Esophagus (tissue), 2 donors: ENCODE results near the gene ABI3BP. TPM values are rescaled to one million over a fixed set of nuclear protein-coding genes. Genes with fewer than 3 reads are reported as not detected.
A peak's percentile ranks its signal among the peaks of the same experiment; 100 is the strongest.

Experiments used
- H3K27ac ChIP-seq, 2 donors: one replicate each; pipeline ENCODE4 v1.5.1; 2013; ENCODE audit warnings: low read depth in 2 of 2, mild to moderate bottlenecking in 2 of 2, inconsistent platforms in 1 of 2, low read length in 1 of 2, moderate library complexity in 1 of 2
- H3K27me3 ChIP-seq, 2 donors: one replicate each; pipeline ENCODE4 v1.6.1; 2013; ENCODE audit warnings: low read length in 2 of 2, control low read depth in 1 of 2, mild to moderate bottlenecking in 1 of 2; ENCODE audit not compliant: insufficient read depth in 2 of 2, control insufficient read depth in 1 of 2
- H3K36me3 ChIP-seq, 2 donors: one replicate each; pipeline ENCODE4 v1.6.1; 2013; ENCODE audit warnings: low read length in 1 of 2; ENCODE audit not compliant: control insufficient read depth in 2 of 2, insufficient read depth in 2 of 2
- H3K4me1 ChIP-seq, 2 donors: one replicate each; pipeline ENCODE4 v1.6.1; 2013; ENCODE audit warnings: low read length in 1 of 2; ENCODE audit not compliant: control insufficient read depth in 2 of 2, insufficient read depth in 2 of 2
- H3K4me3 ChIP-seq, 2 donors: one replicate each; pipeline ENCODE4 v1.5.1; 2013; ENCODE audit warnings: low read length in 2 of 2, mild to moderate bottlenecking in 2 of 2, low read depth in 1 of 2, moderate library complexity in 1 of 2
- H3K9me3 ChIP-seq, 2 donors: one replicate each; pipeline ENCODE4 v1.6.1; 2013; ENCODE audit warnings: mild to moderate bottlenecking in 2 of 2, low read depth in 1 of 2, low read length in 1 of 2, moderate library complexity in 1 of 2; ENCODE audit not compliant: control insufficient read depth in 2 of 2, insufficient read depth in 1 of 2
- WGBS, 2 donors: extraction: QIAGEN DNeasy Blood & Tissue Kit; methylation state at CpG; one replicate each; pipeline ENCODE4 v1.1.7; 2013; 5-methylcytosine and 5-hydroxymethylcytosine counted together
- polyA plus RNA-seq, 2 donors: library from polyadenylated mRNA; stranded (reverse); fragments of 200-250 nt; gene quantifications; one replicate each; pipeline ENCODE4 v1.2.3, GENCODE V29; 2013
- donor health status: healthy with polysubstance abuse.
- donor health status: Bipolar disorder and iron deficiency.

The ABI3BP gene, protein sequence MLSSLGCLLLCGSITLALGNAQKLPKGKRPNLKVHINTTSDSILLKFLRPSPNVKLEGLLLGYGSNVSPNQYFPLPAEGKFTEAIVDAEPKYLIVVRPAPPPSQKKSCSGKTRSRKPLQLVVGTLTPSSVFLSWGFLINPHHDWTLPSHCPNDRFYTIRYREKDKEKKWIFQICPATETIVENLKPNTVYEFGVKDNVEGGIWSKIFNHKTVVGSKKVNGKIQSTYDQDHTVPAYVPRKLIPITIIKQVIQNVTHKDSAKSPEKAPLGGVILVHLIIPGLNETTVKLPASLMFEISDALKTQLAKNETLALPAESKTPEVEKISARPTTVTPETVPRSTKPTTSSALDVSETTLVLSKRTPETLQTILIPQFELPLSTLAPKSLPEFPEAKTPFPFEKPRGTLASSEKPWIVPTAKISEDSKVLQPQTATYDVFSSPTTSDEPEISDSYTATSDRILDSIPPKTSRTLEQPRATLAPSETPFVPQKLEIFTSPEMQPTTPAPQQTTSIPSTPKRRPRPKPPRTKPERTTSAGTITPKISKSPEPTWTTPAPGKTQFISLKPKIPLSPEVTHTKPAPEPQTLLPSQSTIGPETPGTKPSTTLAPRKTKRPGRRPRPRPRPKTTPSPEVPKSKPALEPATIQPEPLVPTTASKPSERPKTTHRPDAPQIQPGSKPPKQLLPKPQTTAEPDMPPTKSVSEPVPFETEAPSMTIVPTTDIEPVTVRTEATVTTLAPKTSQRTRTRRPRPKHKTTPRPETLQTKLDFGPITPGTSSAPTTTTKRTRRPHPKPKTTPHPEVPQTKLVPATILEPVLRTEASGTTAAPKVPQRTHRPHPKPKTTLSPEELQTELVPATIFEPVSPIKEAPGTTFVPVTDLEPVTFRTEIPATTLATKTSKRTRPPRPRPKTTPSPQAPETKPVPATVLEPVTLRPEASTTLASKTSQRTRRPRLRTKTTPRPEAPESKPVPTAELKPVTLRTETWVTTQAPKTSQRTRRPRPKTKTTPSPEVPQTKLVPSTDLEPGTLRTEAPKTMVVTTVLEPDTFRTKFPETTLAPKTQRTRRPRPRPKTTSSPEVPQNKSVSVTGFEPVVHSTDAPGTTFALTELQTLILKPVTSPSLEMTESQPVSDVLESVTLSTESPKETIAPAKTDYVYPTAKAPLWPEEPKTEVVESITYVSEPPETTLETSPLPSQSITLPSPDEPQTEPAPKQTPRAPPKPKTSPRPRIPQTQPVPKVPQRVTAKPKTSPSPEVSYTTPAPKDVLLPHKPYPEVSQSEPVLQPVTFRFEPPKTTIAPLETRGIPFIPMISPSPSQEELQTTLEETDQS (N-terminal part only)
- 1 to 10 TPM; 2.1 to 4.0 TPM for polyA plus RNA-seq

DNA sequence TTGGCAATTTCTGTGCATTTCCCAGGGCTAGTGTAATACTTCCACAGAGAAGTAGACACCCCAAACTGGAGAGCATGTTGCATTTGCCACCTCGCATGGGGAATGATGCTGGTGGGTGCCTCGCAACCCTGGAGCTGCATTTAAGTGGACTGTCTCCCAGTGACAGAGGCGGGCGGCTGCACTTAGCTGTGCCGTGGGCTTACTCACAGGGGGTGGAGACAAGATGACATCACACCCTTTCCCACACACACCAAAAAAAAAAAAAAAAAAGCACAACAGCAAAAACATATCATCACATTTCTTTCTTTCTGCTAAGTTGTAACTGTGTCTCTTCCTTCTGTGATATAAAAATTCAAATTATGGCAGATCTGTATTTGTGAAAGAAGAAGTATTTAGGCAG is at the start of gene ABI3BP:
TSS of gene ABI3BP (minus strand) at position 113 of the 400 bp plus-strand sequence. CDS start at position 76, 37 bp downstream.
- H3K9me3 ChIP-seq = no peaks in the 10 kb centered on the region
- no peaks in the 10 kb centered on the region for H3K27me3 ChIP-seq
- 11 to 29% methylated on average over 5 of the region's 5 CpGs for WGBS, 2 donors
- H3K4me1 ChIP-seq = no peaks in the 10 kb centered on the region
- H3K4me3 ChIP-seq = peak within 1 kb of the TSS; percentile 24 to 43
- no peaks in the 10 kb centered on the region for H3K36me3 ChIP-seq
- H3K27ac ChIP-seq = peak within 1 kb of the TSS; percentile 66 to 70

GRCh38 chr3:101039285-101039684 is 46.1 kb upstream of the ABI3BP start:
- H3K4me1 ChIP-seq = no peaks in the 10 kb centered on the region
- no peak overlapping the region for H3K27ac ChIP-seq
- H3K4me3 ChIP-seq = no peak overlapping the region
- H3K36me3 ChIP-seq = no peaks in the 10 kb centered on the region
- no peaks in the 10 kb centered on the region for H3K27me3 ChIP-seq
- no peaks in the 10 kb centered on the region for H3K9me3 ChIP-seq
- 56 to 71% methylated on average over 2 of the region's 2 CpGs for WGBS, 2 donors

GRCh38 chr3:101038880-101039279 is 45.7 kb upstream of the ABI3BP start:
- no peak overlapping the region for H3K27ac ChIP-seq
- H3K36me3 ChIP-seq = no peaks in the 10 kb centered on the region
- no peaks in the 10 kb centered on the region for H3K27me3 ChIP-seq
- 17 to 46% methylated on average over 1 of the region's 1 CpG for WGBS, 2 donors
- no peaks in the 10 kb centered on the region for H3K9me3 ChIP-seq
- H3K4me3 ChIP-seq = no peak overlapping the region
- H3K4me1 ChIP-seq = no peaks in the 10 kb centered on the region

GRCh38 chr3:101038393-101038792 is 45.2 kb upstream of the ABI3BP start:
- H3K27ac ChIP-seq = no peak overlapping the region
- H3K36me3 ChIP-seq = no peaks in the 10 kb centered on the region
- WGBS, 2 donors = 90 to 100% methylated on average over 1 of the region's 1 CpG

GRCh38 chr3:101037613-101038012 is 44.4 kb upstream of the ABI3BP start:
- WGBS, 2 donors = 85 to 94% methylated on average over 5 of the region's 5 CpGs
- Histone ChIP-seq H3K4me1 (no peaks in the 10 kb centered on the region), H3K9me3 (no peaks in the 10 kb centered on the region), H3K27me3 (no peaks in the 10 kb centered on the region), H3K36me3 (no peaks in the 10 kb centered on the region), H3K27ac (no peak overlapping the region), H3K4me3 (no peak overlapping the region)

More at GRCh38 chr3:101038393-101038792, 45.2 kb upstream of the ABI3BP start:
- Histone ChIP-seq H3K4me1 (no peaks in the 10 kb centered on the region), H3K9me3 (no peaks in the 10 kb centered on the region), H3K27me3 (no peaks in the 10 kb centered on the region), H3K4me3 (no peak overlapping the region)

GRCh38 chr3:101036676-101037075 is 43.5 kb upstream of the ABI3BP start:
- no peak overlapping the region for H3K27ac ChIP-seq
- H3K27me3 ChIP-seq = no peaks in the 10 kb centered on the region
- H3K4me1 ChIP-seq = no peaks in the 10 kb centered on the region
- WGBS, 2 donors = 69 to 70% methylated on average over 3 of the region's 3 CpGs
- no peak overlapping the region for H3K4me3 ChIP-seq
- no peaks in the 10 kb centered on the region for H3K36me3 ChIP-seq
- no peaks in the 10 kb centered on the region for H3K9me3 ChIP-seq

GRCh38 chr3:101036213-101036618 is 43.0 kb upstream of the ABI3BP start:
- H3K4me3 ChIP-seq = no peak overlapping the region
- 18 to 34% methylated on average over 1 of the region's 1 CpG for WGBS, 2 donors
- H3K36me3 ChIP-seq = no peaks in the 10 kb centered on the region
- no peaks in the 10 kb centered on the region for H3K9me3 ChIP-seq
- H3K27me3 ChIP-seq = no peaks in the 10 kb centered on the region
- H3K4me1 ChIP-seq = no peaks in the 10 kb centered on the region
- no peak overlapping the region for H3K27ac ChIP-seq

GRCh38 chr3:101027286-101027685 is 34.1 kb upstream of the ABI3BP start:
- H3K4me3 ChIP-seq = no peak overlapping the region
- H3K36me3 ChIP-seq = no peaks in the 10 kb centered on the region
- WGBS, 2 donors = 93% methylated on average over 5 of the region's 5 CpGs
- H3K27me3 ChIP-seq = no peaks in the 10 kb centered on the region
- H3K27ac ChIP-seq = no peak overlapping the region
- H3K4me1 ChIP-seq = no peaks in the 10 kb centered on the region
- no peaks in the 10 kb centered on the region for H3K9me3 ChIP-seq

GRCh38 chr3:101026881-101027280 is 33.7 kb upstream of the ABI3BP start:
- Histone ChIP-seq H3K9me3 (no peaks in the 10 kb centered on the region), H3K27me3 (no peaks in the 10 kb centered on the region), H3K27ac (no peak overlapping the region), H3K4me3 (no peak overlapping the region), H3K36me3 (no peaks in the 10 kb centered on the region), H3K4me1 (no peaks in the 10 kb centered on the region)
- 78 to 79% methylated on average over 2 of the region's 2 CpGs for WGBS, 2 donors
